Calu3 (cell line): ENCODE results near the gene MTFP1. TPM values are rescaled to one million over a fixed set of nuclear protein-coding genes. Genes with fewer than 3 reads are reported as not detected.
A peak's percentile ranks its signal among the peaks of the same experiment; 100 is the strongest.

Source experiments
- BruUV-seq: library from RNA; stranded (reverse); fragments of 400-500 nt; replicated peaks from 2 replicates; lab custom pipeline; 2021; lab: Mats Ljungman, UMichigan
- CTCF ChIA-PET: fragments of 300-600 bp; sonication (Branson Sonifier 250); formaldehyde crosslinking; loops from one replicate; lab custom pipeline; 2022; ENCODE audit warnings: antibody characterized with exemption; lab: Charles Lee
- DNase-seq: peaks from one replicate; pipeline ENCODE4 v3.0.0; 2022
- H3K27ac Mint-ChIP-seq: one replicate; pipeline ENCODE4 v1.8.0; 2022; ENCODE audit warnings: mixed read lengths; ENCODE audit not compliant: unreplicated experiment
- H3K27me3 Mint-ChIP-seq: one replicate; pipeline ENCODE4 v1.8.0; 2022; ENCODE audit warnings: mixed read lengths; ENCODE audit not compliant: unreplicated experiment
- H3K36me3 Mint-ChIP-seq: one replicate; pipeline ENCODE4 v1.8.0; 2022; ENCODE audit warnings: mild to moderate bottlenecking, moderate library complexity, mixed read lengths; ENCODE audit not compliant: insufficient read depth, unreplicated experiment
- H3K4me1 Mint-ChIP-seq: one replicate; pipeline ENCODE4 v1.8.0; 2022; ENCODE audit warnings: mild to moderate bottlenecking, low read depth, mixed read lengths; ENCODE audit not compliant: unreplicated experiment
- H3K4me3 Mint-ChIP-seq: one replicate; pipeline ENCODE4 v1.8.0; 2022; ENCODE audit warnings: mild to moderate bottlenecking, low read depth, moderate library complexity, mixed read lengths; ENCODE audit not compliant: unreplicated experiment
- H3K9me3 Mint-ChIP-seq: one replicate; pipeline ENCODE4 v1.8.0; 2022; ENCODE audit warnings: low read depth, mixed read lengths; ENCODE audit not compliant: unreplicated experiment
- CTCF ChIP-seq: fragments of 200-600 bp; IDR thresholded peaks from one replicate; pipeline ENCODE4 v1.8.0; 2022; ENCODE audit warnings: antibody characterized with exemption; ENCODE audit not compliant: unreplicated experiment
- intact Hi-C: fragments of 100-400 bp; cut with micrococcal nuclease; formaldehyde crosslinking; loops from one replicate; pipeline ENCODE4 v1.10.0; 2022; ENCODE audit not compliant: unreplicated experiment
- total RNA-seq: library from RNA; stranded (reverse); gene quantifications from 2 replicates; pipeline ENCODE4 v1.2.3, GENCODE V29; 2022

Gene MTFP1
- total RNA-seq, 1 experiment from 2014 or later, result 30.5 TPM

DNA sequence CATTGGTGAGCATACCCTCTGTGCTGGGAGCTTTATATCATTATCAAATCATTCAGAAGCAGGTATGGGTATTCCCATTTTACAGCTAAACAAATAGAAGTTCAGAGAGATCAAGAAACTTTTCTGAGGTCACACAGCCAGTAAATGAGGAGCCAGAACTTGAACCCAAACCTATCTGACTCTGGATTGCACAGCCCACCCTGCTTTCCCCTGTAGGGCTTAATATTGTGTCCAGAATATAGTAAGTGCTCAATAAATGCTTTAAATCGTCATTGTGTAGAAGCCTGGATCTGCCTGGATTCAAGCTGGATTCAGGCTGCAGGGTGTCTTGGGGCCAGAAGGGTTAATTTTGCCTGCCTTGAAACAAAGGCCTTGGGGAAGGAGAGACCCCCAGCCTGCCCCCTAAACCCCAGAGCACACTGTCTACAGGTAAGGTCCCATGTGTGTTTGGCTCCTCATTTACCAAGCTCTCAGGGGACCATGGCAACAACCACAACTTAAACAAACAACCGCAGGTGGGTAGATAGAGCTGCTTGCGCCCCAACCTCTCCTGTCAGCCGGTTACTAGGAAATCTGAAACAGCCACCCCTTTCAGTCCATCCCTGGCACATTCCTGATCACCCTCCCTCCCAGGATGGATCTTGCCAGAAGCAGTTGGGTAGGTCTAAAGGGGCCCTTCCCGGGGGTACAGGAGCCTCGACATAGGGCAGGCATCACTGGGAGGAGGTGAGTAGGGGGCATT is 49.3 kb downstream of the MTFP1 start:
- no peaks in the 10 kb centered on the region for H3K36me3 Mint-ChIP-seq
- no TSS peak for BruUV-seq
- peaks cover 79% of the 10 kb centered on the region for H3K27me3 Mint-ChIP-seq
- peak; percentile 68 for DNase-seq
- CTCF ChIA-PET, result interaction anchor here (1.5 kb wide), 1 partner anchor 11 kb away, joined by 6 read pairs; no protein-coding TSS in a partner anchor
- no peak for TF ChIP-seq CTCF
- peak overlapping the region; percentile 28 for H3K27ac Mint-ChIP-seq
- H3K4me3 Mint-ChIP-seq, result no peak overlapping the region
- intact Hi-C loops, result no loop called here
- no peaks in the 10 kb centered on the region for H3K4me1 Mint-ChIP-seq
- no peaks in the 10 kb centered on the region for H3K9me3 Mint-ChIP-seq

Other genes starting within 250 kb of the MTFP1 start
- gene LIF, start 179.0 kb upstream of the MTFP1 start, total RNA-seq, result 202 and 260 TPM in 2 replicates
- gene OSM, start 158.9 kb upstream of the MTFP1 start, total RNA-seq, result not detected in 2 replicates
- 12.0 and 14.2 TPM in 2 replicates for gene CASTOR1, start 136.3 kb upstream of the MTFP1 start, total RNA-seq
- 24.5 and 24.8 TPM in 2 replicates for gene TBC1D10A, start 98.8 kb upstream of the MTFP1 start, total RNA-seq
- gene SF3A1, start 68.9 kb upstream of the MTFP1 start, total RNA-seq, result 181 and 197 TPM in 2 replicates
- 5.0 and 5.5 TPM in 2 replicates for gene CCDC157, start 68.8 kb upstream of the MTFP1 start, total RNA-seq
- 42.5 and 48.8 TPM in 2 replicates for gene RNF215, start 38.4 kb upstream of the MTFP1 start, total RNA-seq
- gene SEC14L2, start 28.8 kb upstream of the MTFP1 start, total RNA-seq, result 32.1 and 39.1 TPM in 2 replicates
- not detected in 2 replicates for gene SEC14L3, start 46.2 kb downstream of the MTFP1 start, total RNA-seq
- 0.35 and 0.98 TPM in 2 replicates for gene SEC14L4, start 79.9 kb downstream of the MTFP1 start, total RNA-seq
- 0.26 and 0.47 TPM in 2 replicates for gene SEC14L6, start 121.0 kb downstream of the MTFP1 start, total RNA-seq
- 6.5 and 8.2 TPM in 2 replicates for gene GAL3ST1, start 148.9 kb downstream of the MTFP1 start, total RNA-seq
- 98.9 and 106 TPM in 2 replicates for gene PES1, start 166.1 kb downstream of the MTFP1 start, total RNA-seq
- gene TCN2, start 181.4 kb downstream of the MTFP1 start, total RNA-seq, result 11.0 and 25.9 TPM in 2 replicates
- gene SLC35E4, start 210.0 kb downstream of the MTFP1 start, total RNA-seq, result 3.2 and 4.0 TPM in 2 replicates
- gene DUSP18, start 242.1 kb downstream of the MTFP1 start, total RNA-seq, result 10.7 and 11.6 TPM in 2 replicates